ENCODE data around the gene ACSS1. TPM values are rescaled to one million over a fixed set of nuclear protein-coding genes. Genes with fewer than 3 reads are reported as not detected.

ACSS1 gene
- total RNA-seq, 6 donors from 2014 or later, result 39.7 to 122 (median 58.1) TPM

DNA sequence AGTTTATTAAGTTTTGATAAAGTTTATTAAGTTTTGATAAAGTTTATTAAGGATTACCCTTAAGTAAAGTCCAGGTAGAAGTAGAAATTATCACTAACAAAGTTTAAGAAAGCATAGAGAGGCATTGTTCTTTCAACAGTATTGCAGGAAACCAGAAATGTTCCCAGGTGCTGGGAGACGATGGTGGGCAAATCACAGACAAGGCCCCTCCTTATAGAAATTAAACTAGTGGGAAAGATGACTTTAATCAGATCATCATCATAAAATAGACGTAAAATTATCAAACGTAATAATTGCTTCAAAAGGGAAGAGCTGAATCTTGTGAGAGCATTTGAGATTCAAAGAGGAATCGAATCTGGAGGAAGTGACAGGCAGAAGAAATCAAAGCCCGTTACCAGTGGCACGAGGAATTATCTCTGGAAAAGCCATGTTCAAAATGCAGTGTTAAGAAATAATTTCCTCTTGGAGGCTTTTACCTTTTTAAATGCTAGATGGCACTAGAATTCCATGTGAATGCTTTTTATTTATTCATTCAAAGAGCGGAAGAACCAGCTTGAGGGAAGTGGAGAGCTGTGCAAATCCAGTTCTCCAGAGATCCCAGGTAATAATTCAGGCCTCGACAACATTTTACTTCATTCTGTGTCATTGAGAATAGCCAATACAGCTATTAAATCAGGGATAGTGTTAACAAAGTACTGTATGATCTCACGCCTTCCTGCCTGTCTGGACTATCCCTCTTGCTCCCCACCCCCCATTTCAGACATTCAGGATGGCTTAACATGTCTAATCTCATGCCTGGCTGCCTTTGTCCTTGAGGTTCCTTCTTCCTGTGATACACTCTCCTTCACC lies 64.4 kb downstream of the ACSS1 start:
- H3K9me3 ChIP-seq, result no peaks in the 10 kb centered on the region
- peak overlapping the region in 3 of 4 donors; percentile 65 to 89 (median 77) for H3K4me3 ChIP-seq
- H3K4me1 ChIP-seq, result peaks cover 25 to 37% (median 33%) of the 10 kb centered on the region in 4 donors
- no peaks in the 10 kb centered on the region for H3K36me3 ChIP-seq
- peak in 1 of 2 donors; percentile 16 for DNase-seq
- TF ChIP-seq POLR2AphosphoS5 (IDR thresholded peaks at IDR 0.05), result no peak
- TF ChIP-seq CTCF (IDR thresholded peaks at IDR 0.05), result peak in 4 of 6 experiments; percentile 27 to 35 (median 34)
- TF ChIP-seq POLR2A (IDR thresholded peaks at IDR 0.05), result no peak
- TF ChIP-seq EP300 (IDR thresholded peaks at IDR 0.05), result no peak
- ATAC-seq (ENCODE audit: low FRiP score in 2 of 2), result peak in 1 of 2 donors; percentile 37
- peak overlapping the region; percentile 93 to 95 (median 94) for H3K27ac ChIP-seq
- H3K27me3 ChIP-seq, result no peaks in the 10 kb centered on the region
- 29 to 42% methylated on average over 9 of the region's 9 CpGs for WGBS, 2 donors

GRCh38 chr20:24992487-24993205 lies 65.3 kb downstream of the ACSS1 start, which contains the start of gene APMAP:
Gene APMAP, minus strand, starts transcription at chr20:24992751. Its CDS starts 63 bp downstream, at chr20:24992688.
- ATAC-seq (ENCODE audit: low FRiP score in 2 of 2), result peak; percentile 99
- Histone ChIP-seq H3K4me1 (peaks cover 30 to 44% (median 33%) of the 10 kb centered on the region in 4 donors), H3K4me3 (peak within 1 kb of the TSS; percentile 65 to 89 (median 78)), H3K27me3 (no peaks in the 10 kb centered on the region), H3K27ac (peak within 1 kb of the TSS; percentile 93 to 95 (median 94)), H3K9me3 (no peaks in the 10 kb centered on the region), H3K36me3 (no peaks in the 10 kb centered on the region)
- WGBS, 2 donors, result 0 to 1% methylated on average over 4 to 36 of the region's 69 CpGs
- DNase-seq, result peak; percentile 96 to 98
- peak; percentile 51 to 99 (median 95) for TF ChIP-seq POLR2A (IDR thresholded peaks at IDR 0.05)
- TF ChIP-seq CTCF (IDR thresholded peaks at IDR 0.05), result peak in 2 of 6 experiments; percentile 22 to 42
- peak in 1 of 4 donors; percentile 74 for TF ChIP-seq EP300 (IDR thresholded peaks at IDR 0.05)
- TF ChIP-seq POLR2AphosphoS5 (IDR thresholded peaks at IDR 0.05), result peak; percentile 96 to 98

DNA sequence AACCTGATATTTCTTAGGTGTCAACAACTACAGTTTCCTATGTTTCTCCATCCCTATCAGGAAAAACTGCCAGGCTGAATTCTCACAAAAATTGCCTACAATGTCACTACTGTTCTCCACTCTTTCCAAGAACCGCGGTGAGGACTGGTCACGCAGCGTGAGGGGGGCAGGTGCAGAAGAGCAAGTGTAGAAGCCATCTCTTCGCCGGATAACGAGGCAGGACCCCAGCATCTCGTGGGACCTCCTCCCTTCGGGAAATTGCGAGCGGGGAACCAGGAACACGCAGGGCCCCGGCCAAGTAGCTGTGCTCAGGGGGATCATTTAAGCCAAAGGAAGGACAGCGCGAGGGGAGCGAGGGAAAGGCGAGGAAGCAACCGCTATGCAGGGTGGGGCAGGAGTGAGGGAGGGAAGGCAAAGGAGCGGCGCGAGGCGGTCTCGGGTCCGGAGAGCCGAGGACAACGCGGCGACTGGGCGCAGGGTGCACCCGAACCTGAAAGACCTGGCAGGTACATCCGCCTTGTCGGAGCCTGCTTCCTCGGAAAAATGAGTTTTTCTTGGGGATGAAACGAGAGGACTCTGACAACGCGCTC lies 65.9 kb downstream of the ACSS1 start:
- Histone ChIP-seq H3K27ac (peak overlapping the region; percentile 93 to 95 (median 94)), H3K4me1 (peaks cover 30 to 46% (median 34%) of the 10 kb centered on the region in 4 donors), H3K4me3 (peak overlapping the region; percentile 65 to 89 (median 78)), H3K27me3 (no peaks in the 10 kb centered on the region), H3K9me3 (no peaks in the 10 kb centered on the region), H3K36me3 (no peaks in the 10 kb centered on the region)
- DNase-seq (peak in 1 of 2 donors; percentile 31), ATAC-seq (ENCODE audit: low FRiP score in 2 of 2) (peak; percentile 38 to 44)
- 0 to 1% methylated on average over 30 to 36 of the region's 36 CpGs for WGBS, 2 donors
- TF ChIP-seq POLR2AphosphoS5 (IDR thresholded peaks at IDR 0.05) (no peak), CTCF (IDR thresholded peaks at IDR 0.05) (no peak), EP300 (IDR thresholded peaks at IDR 0.05) (no peak), POLR2A (IDR thresholded peaks at IDR 0.05) (no peak)

- Histone ChIP-seq H3K9me3 (no peaks in the 10 kb centered on the region), H3K4me1 (peaks cover 31 to 58% (median 34%) of the 10 kb centered on the region in 4 donors), H3K27ac (peak overlapping the region in 1 of 4 donors; percentile 95), H3K36me3 (no peaks in the 10 kb centered on the region), H3K27me3 (no peaks in the 10 kb centered on the region), H3K4me3 (peak overlapping the region in 2 of 4 donors; percentile 65 to 77)
- DNase-seq, result peak in 1 of 2 donors; percentile 20
- WGBS, 2 donors, result 80 to 88% methylated on average over 2 of the region's 2 CpGs
- no peak for TF ChIP-seq EP300 (IDR thresholded peaks at IDR 0.05)
- no peak for TF ChIP-seq POLR2A (IDR thresholded peaks at IDR 0.05)
- no peak for TF ChIP-seq POLR2AphosphoS5 (IDR thresholded peaks at IDR 0.05)
- TF ChIP-seq CTCF (IDR thresholded peaks at IDR 0.05), result no peak
- ATAC-seq (ENCODE audit: low FRiP score in 2 of 2), result no peak
Observed at GRCh38 chr20:24990810-24991252, 67.1 kb downstream of the ACSS1 start.

All from upper lobe of left lung (tissue), 6 donors.